ENCODE data around the gene DAPK1.

Gene DAPK1

DNA sequence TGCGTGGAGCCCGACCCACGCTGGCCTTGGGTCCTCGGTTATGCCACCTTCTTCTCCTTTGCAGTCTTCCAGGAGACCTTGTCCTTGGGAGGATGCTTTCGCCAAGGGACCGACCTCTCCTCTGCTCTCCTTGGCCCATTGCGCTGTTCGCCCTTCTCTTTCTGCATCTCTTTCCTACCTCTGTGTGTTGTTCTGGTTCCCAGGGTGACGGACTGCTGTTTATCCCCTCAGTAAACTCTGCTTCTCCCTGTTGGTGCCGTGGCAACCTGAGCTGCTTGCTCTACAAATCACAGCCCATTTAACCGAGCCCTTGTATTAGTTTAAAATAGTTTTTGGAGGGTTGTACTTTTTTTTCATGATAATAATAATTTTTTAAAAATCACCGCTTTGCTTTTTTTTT, 97.9 kb downstream of the DAPK1 start:
- no peak overlapping the region for H3K27ac ChIP-seq (ENCODE audit: poor library complexity, severe bottlenecking)
- no peak for TF ChIP-seq CTCF (IDR thresholded peaks at IDR 0.05; ENCODE audit: poor library complexity, severe bottlenecking)
- H3K36me3 ChIP-seq (ENCODE audit: low read depth): no peaks in the 10 kb centered on the region
- H3K4me1 ChIP-seq (ENCODE audit: insufficient read depth, poor library complexity, severe bottlenecking): peaks cover 16% of the 10 kb centered on the region
- ATAC-seq (ENCODE audit: low read depth): no peak
- no peaks in the 10 kb centered on the region for H3K27me3 ChIP-seq (ENCODE audit: insufficient read depth, poor library complexity, severe bottlenecking)
- no peaks in the 10 kb centered on the region for H3K9me3 ChIP-seq (ENCODE audit: severe bottlenecking)
- H3K4me3 ChIP-seq (ENCODE audit: severe bottlenecking): no peak overlapping the region
- no peak for DNase-seq (ENCODE audit: low spot score)

GRCh38 chr9:87596862-87597261, 99.2 kb downstream of the DAPK1 start:
- no peak overlapping the region for H3K4me3 ChIP-seq (ENCODE audit: severe bottlenecking)
- no peaks in the 10 kb centered on the region for H3K9me3 ChIP-seq (ENCODE audit: severe bottlenecking)
- no peak for ATAC-seq (ENCODE audit: low read depth)
- H3K4me1 ChIP-seq (ENCODE audit: insufficient read depth, poor library complexity, severe bottlenecking): peaks cover 16% of the 10 kb centered on the region
- no peak for DNase-seq (ENCODE audit: low spot score)
- no peak overlapping the region for H3K27ac ChIP-seq (ENCODE audit: poor library complexity, severe bottlenecking)
- H3K36me3 ChIP-seq (ENCODE audit: low read depth): no peaks in the 10 kb centered on the region
- no peaks in the 10 kb centered on the region for H3K27me3 ChIP-seq (ENCODE audit: insufficient read depth, poor library complexity, severe bottlenecking)
- no peak for TF ChIP-seq CTCF (IDR thresholded peaks at IDR 0.05; ENCODE audit: poor library complexity, severe bottlenecking)

DNA sequence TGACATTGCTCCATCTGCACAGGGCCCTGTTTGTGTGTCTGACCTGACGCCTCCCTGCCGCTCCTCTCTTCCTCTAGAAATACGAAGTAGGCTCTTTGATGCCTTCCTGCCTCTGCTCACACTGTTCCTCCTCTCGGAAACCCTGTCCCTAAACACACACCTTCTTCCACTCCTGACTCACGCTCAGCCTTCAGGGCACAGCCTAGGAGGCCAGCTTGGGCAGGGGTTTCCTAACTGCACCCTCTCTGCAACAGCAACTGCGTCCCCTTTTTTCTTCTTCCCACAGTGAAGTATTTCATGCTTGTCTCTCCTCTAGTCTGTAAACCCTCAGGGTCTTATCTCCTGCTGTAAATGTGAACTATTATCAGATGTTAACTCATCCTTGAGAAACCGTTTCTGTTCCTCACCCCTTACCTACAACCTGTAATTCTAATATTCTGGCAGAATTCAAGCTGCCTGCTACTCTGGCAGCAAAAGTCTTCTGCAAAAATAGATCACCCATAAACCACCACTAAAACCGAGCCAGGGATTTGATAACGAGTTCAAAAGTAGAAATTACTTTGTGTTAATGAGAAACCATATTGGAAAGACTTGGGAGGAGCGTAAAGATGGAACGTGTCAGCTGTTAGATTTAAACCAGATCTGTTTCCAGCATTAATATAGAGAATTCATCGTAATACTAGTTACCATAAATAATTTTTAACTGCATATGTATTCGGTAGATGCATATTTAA, 100.2 kb downstream of the DAPK1 start:
- H3K9me3 ChIP-seq (ENCODE audit: severe bottlenecking): no peaks in the 10 kb centered on the region
- H3K36me3 ChIP-seq (ENCODE audit: low read depth): no peaks in the 10 kb centered on the region
- H3K4me1 ChIP-seq (ENCODE audit: insufficient read depth, poor library complexity, severe bottlenecking): peaks cover 16% of the 10 kb centered on the region
- no peak for DNase-seq (ENCODE audit: low spot score)
- ATAC-seq (ENCODE audit: low read depth): no peak
- H3K27ac ChIP-seq (ENCODE audit: poor library complexity, severe bottlenecking): no peak overlapping the region
- no peaks in the 10 kb centered on the region for H3K27me3 ChIP-seq (ENCODE audit: insufficient read depth, poor library complexity, severe bottlenecking)
- H3K4me3 ChIP-seq (ENCODE audit: severe bottlenecking): no peak overlapping the region
- no peak for TF ChIP-seq CTCF (IDR thresholded peaks at IDR 0.05; ENCODE audit: poor library complexity, severe bottlenecking)

GRCh38 chr9:87599901-87600610, 102.4 kb downstream of the DAPK1 start:
- TF ChIP-seq CTCF (IDR thresholded peaks at IDR 0.05; ENCODE audit: poor library complexity, severe bottlenecking): no peak
- no peak for DNase-seq (ENCODE audit: low spot score)
- no peak overlapping the region for H3K27ac ChIP-seq (ENCODE audit: poor library complexity, severe bottlenecking)
- peaks cover 16% of the 10 kb centered on the region for H3K4me1 ChIP-seq (ENCODE audit: insufficient read depth, poor library complexity, severe bottlenecking)
- peak; percentile 96 for ATAC-seq (ENCODE audit: low read depth)
- no peaks in the 10 kb centered on the region for H3K9me3 ChIP-seq (ENCODE audit: severe bottlenecking)
- no peaks in the 10 kb centered on the region for H3K36me3 ChIP-seq (ENCODE audit: low read depth)
- H3K4me3 ChIP-seq (ENCODE audit: severe bottlenecking): no peak overlapping the region
- no peaks in the 10 kb centered on the region for H3K27me3 ChIP-seq (ENCODE audit: insufficient read depth, poor library complexity, severe bottlenecking)

DNA sequence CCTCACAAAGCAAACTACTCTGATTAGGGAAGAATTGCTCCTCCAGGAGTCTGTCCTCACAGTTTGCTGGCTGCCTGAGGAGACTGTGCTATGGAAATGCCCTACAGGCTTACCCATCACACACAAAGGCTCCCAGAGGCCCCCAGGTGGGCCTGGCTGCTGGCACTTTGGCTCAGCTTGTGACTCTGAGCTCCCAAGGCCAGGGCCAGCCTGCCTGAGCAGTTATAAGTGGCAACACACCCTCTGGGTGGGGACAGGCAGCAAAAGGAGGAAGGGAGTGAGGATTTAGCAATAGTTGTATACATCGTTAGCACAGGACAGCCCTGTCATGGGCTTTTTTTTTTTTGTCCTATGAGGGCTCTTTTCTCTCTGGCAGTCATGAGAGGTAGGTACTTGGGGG, 103.5 kb downstream of the DAPK1 start:
- DNase-seq (ENCODE audit: low spot score): no peak
- TF ChIP-seq CTCF (IDR thresholded peaks at IDR 0.05; ENCODE audit: poor library complexity, severe bottlenecking): no peak
- Histone ChIP-seq H3K4me1 (ENCODE audit: insufficient read depth, poor library complexity, severe bottlenecking) (peaks cover 16% of the 10 kb centered on the region), H3K4me3 (ENCODE audit: severe bottlenecking) (no peak overlapping the region), H3K36me3 (ENCODE audit: low read depth) (no peaks in the 10 kb centered on the region), H3K27ac (ENCODE audit: poor library complexity, severe bottlenecking) (no peak overlapping the region), H3K27me3 (ENCODE audit: insufficient read depth, poor library complexity, severe bottlenecking) (no peaks in the 10 kb centered on the region), H3K9me3 (ENCODE audit: severe bottlenecking) (no peaks in the 10 kb centered on the region)
- no peak for ATAC-seq (ENCODE audit: low read depth)

Measured in RWPE2 (cell line).